GM19043 (cell line): ENCODE results near the gene APLP1.
"Not testable (repeated sequence)": the region's sequence is repeated elsewhere in the genome, so short reads cannot be mapped to it uniquely, and the experiment has no call there.

Experiments
- ATAC-seq: cut with Tn5 transposase; IDR thresholded peaks from one replicate; pipeline ENCODE4 v1.9.1; 2021; ENCODE audit warnings: low read depth; ENCODE audit not compliant: unreplicated experiment

The APLP1 gene

GRCh38 chr19:35868172-35868822 lies at the start of gene APLP1:
APLP1 (plus strand) TSS chr19:35868574; CDS start chr19:35868637, 63 bp downstream.
- ATAC-seq: no peak

GRCh38 chr19:35822579-35822978 lies 45.8 kb upstream of the APLP1 start:
- ATAC-seq: no peak

- ATAC-seq: no peak
Observed at GRCh38 chr19:35824150-35824549, 44.2 kb upstream of the APLP1 start.

- ATAC-seq: no peak
Observed at GRCh38 chr19:35828692-35829301, 39.6 kb upstream of the APLP1 start.

GRCh38 chr19:35830986-35831385 lies 37.4 kb upstream of the APLP1 start:
- no peak for ATAC-seq

GRCh38 chr19:35832054-35832453 lies 36.3 kb upstream of the APLP1 start:
- no peak for ATAC-seq

GRCh38 chr19:35833972-35834371 lies 34.4 kb upstream of the APLP1 start:
- ATAC-seq: no peak

- ATAC-seq: not testable (repeated sequence)
Observed at GRCh38 chr19:35836096-35836495, 32.3 kb upstream of the APLP1 start.

GRCh38 chr19:35841961-35842595 lies 26.3 kb upstream of the APLP1 start:
- ATAC-seq: no peak

- no peak for ATAC-seq
Observed at GRCh38 chr19:35842666-35843272, 25.6 kb upstream of the APLP1 start.

GRCh38 chr19:35843676-35844481 lies 24.5 kb upstream of the APLP1 start:
- no peak for ATAC-seq

- no peak for ATAC-seq
Observed at GRCh38 chr19:35844482-35845214, 23.7 kb upstream of the APLP1 start.

- no peak for ATAC-seq
Observed at GRCh38 chr19:35845215-35846037, 22.9 kb upstream of the APLP1 start.

- no peak for ATAC-seq
Observed at GRCh38 chr19:35846038-35846668, 22.2 kb upstream of the APLP1 start.

GRCh38 chr19:35847911-35848310 lies 20.5 kb upstream of the APLP1 start:
- no peak for ATAC-seq

- no peak for ATAC-seq
Observed at GRCh38 chr19:35848486-35848885, 19.9 kb upstream of the APLP1 start.

GRCh38 chr19:35848919-35849505 lies 19.4 kb upstream of the APLP1 start:
- no peak for ATAC-seq
